ENCODE results near the gene PLEKHA5. TPM values are rescaled to one million over a fixed set of nuclear protein-coding genes. Genes with fewer than 3 reads are reported as not detected.

Gene PLEKHA5
- total RNA-seq, 4 donors from 2014 or later = 11.3 to 33.1 (median 16.9) TPM

DNA sequence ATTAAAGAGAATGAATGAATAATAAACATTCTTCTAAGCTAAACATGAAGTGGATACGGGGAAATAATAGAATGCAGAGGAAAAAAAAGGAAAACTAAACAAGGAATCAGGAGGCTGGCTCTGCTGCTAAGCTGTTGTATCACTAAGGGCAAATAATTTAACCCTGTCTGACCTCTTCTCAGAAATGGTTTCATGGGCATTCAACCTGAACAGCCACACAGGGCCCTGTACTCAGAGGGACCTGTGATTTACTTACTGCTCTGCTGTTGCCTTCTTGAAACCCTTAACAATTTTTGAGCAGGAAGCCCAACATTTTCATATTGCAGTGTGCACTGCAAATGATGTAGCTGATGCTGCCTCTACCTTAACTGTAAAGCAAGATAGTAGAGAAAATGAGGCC lies 14.2 kb upstream of the PLEKHA5 start:
- ATAC-seq (ENCODE audit: low FRiP score) = no peak
- TF ChIP-seq, protein P1, sequence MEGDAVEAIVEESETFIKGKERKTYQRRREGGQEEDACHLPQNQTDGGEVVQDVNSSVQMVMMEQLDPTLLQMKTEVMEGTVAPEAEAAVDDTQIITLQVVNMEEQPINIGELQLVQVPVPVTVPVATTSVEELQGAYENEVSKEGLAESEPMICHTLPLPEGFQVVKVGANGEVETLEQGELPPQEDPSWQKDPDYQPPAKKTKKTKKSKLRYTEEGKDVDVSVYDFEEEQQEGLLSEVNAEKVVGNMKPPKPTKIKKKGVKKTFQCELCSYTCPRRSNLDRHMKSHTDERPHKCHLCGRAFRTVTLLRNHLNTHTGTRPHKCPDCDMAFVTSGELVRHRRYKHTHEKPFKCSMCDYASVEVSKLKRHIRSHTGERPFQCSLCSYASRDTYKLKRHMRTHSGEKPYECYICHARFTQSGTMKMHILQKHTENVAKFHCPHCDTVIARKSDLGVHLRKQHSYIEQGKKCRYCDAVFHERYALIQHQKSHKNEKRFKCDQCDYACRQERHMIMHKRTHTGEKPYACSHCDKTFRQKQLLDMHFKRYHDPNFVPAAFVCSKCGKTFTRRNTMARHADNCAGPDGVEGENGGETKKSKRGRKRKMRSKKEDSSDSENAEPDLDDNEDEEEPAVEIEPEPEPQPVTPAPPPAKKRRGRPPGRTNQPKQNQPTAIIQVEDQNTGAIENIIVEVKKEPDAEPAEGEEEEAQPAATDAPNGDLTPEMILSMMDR (IDR thresholded peaks at IDR 0.05) = no peak

DNA sequence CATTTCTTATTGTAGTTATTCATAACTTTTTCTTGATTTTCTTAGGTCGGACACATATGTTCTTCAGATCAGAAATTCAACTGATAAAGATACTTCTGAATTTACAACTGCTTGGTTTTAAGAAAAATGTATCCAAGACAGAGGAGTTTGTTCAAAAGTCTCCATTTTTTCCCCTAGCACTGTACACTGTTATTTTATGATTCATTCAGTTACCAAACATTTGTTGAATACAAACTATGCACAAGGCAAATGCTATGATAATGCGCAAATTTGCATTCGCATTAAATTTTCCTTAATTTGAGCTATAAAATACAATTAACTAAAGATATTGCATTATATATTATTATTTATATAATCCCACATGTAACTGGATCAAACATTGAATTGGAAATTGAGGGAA lies 10.1 kb upstream of the PLEKHA5 start:
- DNase-seq (ENCODE audit: low spot score) (no peak), ATAC-seq (ENCODE audit: low FRiP score) (no peak)
- TF ChIP-seq, protein P1 (IDR thresholded peaks at IDR 0.05) = no peak

More for the DNA sequence above, 14.2 kb upstream of the PLEKHA5 start:
- DNase-seq (ENCODE audit: low spot score) = no peak

DNA sequence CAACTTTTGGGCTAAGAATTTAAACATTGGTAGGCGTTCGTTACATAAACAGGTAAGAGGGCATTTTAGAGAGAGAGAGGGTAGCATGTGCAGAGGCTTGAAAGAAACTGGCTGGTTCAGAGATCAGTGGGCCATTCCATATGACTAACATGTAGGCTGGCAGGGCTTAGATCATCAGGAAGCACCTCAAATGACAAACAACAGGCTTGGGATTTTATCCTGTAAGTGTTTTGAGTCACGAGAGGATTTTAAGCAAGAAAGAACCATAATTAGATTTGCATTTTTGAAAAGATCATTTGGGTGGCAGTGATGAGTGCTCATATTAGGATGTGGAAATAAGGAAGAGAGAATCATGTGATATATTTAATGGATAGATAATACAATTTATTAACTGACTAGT lies 8.7 kb upstream of the PLEKHA5 start:
- no peak for DNase-seq (ENCODE audit: low spot score)
- TF ChIP-seq, protein P1 (IDR thresholded peaks at IDR 0.05) = no peak
- ATAC-seq (ENCODE audit: low FRiP score) = no peak

DNA sequence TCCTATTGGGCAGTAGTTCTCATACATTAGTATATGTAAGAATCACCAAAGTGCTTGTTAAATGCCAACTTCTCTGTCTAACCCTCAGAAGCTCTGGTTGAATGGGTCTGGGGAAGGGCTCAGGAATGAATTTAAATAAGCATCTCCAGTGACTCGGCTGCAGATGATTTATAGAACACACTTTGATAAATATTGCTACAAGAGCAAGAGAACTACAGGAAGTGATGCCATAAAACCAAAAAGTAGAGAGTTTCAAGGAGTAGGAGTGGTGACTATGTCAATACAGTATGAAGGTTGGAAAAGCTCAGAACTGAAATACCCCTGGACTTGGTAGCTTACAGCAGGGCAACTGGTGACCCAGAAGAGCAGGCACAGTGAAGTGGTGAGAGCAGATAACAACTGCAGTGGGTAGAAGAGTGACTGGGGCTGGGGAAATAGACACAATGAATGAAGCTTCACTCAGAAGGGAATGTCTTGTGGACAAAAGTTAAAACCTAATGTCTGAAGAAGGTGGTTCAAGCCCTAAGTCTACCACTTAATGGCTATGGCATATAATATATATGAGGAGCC lies 8.0 kb upstream of the PLEKHA5 start:
- TF ChIP-seq, protein P1 (IDR thresholded peaks at IDR 0.05) = no peak
- no peak for ATAC-seq (ENCODE audit: low FRiP score)
- DNase-seq (ENCODE audit: low spot score) = no peak

- TF ChIP-seq, protein P1 (IDR thresholded peaks at IDR 0.05) = no peak
- ATAC-seq (ENCODE audit: low FRiP score) = no peak
- no peak for DNase-seq (ENCODE audit: low spot score)
Measured at GRCh38 chr12:19125325-19125724, 4.2 kb upstream of the PLEKHA5 start.

- DNase-seq (ENCODE audit: low spot score) (no peak), ATAC-seq (ENCODE audit: low FRiP score) (no peak)
- TF ChIP-seq, protein P1 (IDR thresholded peaks at IDR 0.05) = no peak
Measured at GRCh38 chr12:19127270-19127669, 2.3 kb upstream of the PLEKHA5 start.

DNA sequence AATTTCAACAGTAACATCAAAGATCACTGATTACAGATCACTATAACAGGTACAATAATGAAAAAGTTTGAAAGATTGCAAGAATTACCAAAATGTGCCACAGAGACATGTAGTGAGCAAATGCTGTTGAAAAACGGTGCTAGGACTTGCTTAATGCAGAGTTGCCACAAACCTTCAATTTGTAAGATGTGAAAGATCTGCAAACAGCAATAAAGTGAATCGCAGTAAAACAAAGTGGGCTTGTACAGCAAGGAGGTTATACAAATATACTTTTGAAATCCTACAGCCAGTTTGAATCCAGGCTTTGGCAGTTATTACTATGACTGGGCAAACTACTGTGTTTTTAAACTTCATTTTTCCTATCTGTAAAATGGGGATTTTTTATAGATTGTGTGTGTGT lies 1.0 kb upstream of the PLEKHA5 start:
- ATAC-seq (ENCODE audit: low FRiP score) (no peak), DNase-seq (ENCODE audit: low spot score) (no peak)
- TF ChIP-seq, protein P1 (IDR thresholded peaks at IDR 0.05) = no peak
